ENCODE measurements around the gene PPP2R1B. TPM values are rescaled to one million over a fixed set of nuclear protein-coding genes. Genes with fewer than 3 reads are reported as not detected.

Gene PPP2R1B
- total RNA-seq, 1 experiment from 2014 or later: 109 TPM

GRCh38 chr11:111700162-111700561 is 66.0 kb downstream of the PPP2R1B start:
- ChIA-PET POLR2A (no interaction called here), CTCF (interaction anchor here (1.1 kb wide), 1 partner anchor 96 kb away, joined by 4 read pairs; no protein-coding TSS in a partner anchor)
- Histone ChIP-seq H3K36me3 (ENCODE audit: control insufficient read depth, insufficient read depth, low read length) (peaks cover 9% of the 10 kb centered on the region), H3K27me3 (replicated peaks; ENCODE audit: control insufficient read depth, insufficient read depth, low read length) (no peaks in the 10 kb centered on the region), H3K4me3 (ENCODE audit: low read depth, low read length) (no peak overlapping the region), H3K9me3 (no peaks in the 10 kb centered on the region), H3K4me1 (0 out of 2 replicates have a peak, but pooled peaks cover 3% of the 10 kb centered on the region)
- TF ChIP-seq CTCF (IDR thresholded peaks at IDR 0.05; ENCODE audit: insufficient read depth in 1 of 2, low read depth in 1 of 2, low read length in 1 of 2, severe bottlenecking in 1 of 2, unreplicated experiment in 1 of 2): no peak
- Mint-ChIP-seq H3K27ac (ENCODE audit: unreplicated experiment) (no peak overlapping the region), H3K36me3 (ENCODE audit: insufficient read depth, unreplicated experiment) (peaks cover 37% of the 10 kb centered on the region), H3K4me3 (ENCODE audit: unreplicated experiment) (no peak overlapping the region), H3K4me1 (ENCODE audit: low read depth, unreplicated experiment) (no peaks in the 10 kb centered on the region), H3K27me3 (ENCODE audit: insufficient read depth, unreplicated experiment) (no peaks in the 10 kb centered on the region), H3K9me3 (ENCODE audit: unreplicated experiment) (no peaks in the 10 kb centered on the region)
- no TSS peak for BruUV-seq (replicated peaks)
- intact Hi-C loops (cut with micrococcal nuclease; ENCODE audit: unreplicated experiment): no loop called here
- no peak for DNase-seq

GRCh38 chr11:111699579-111700156 is 66.5 kb downstream of the PPP2R1B start:
- peaks cover 36% of the 10 kb centered on the region for H3K36me3 Mint-ChIP-seq (ENCODE audit: insufficient read depth, unreplicated experiment)
- BruUV-seq (replicated peaks): no TSS peak
- Histone ChIP-seq H3K36me3 (ENCODE audit: control insufficient read depth, insufficient read depth, low read length) (peaks cover 5% of the 10 kb centered on the region; the same call in 1 of the 2 replicates), H3K4me1 (no peaks in the 10 kb centered on the region), H3K4me3 (ENCODE audit: low read depth, low read length) (no peak overlapping the region), H3K27me3 (replicated peaks; ENCODE audit: control insufficient read depth, insufficient read depth, low read length) (no peaks in the 10 kb centered on the region), H3K9me3 (no peaks in the 10 kb centered on the region)
- intact Hi-C loops (cut with micrococcal nuclease; ENCODE audit: unreplicated experiment): no loop called here
- H3K27me3 Mint-ChIP-seq (ENCODE audit: insufficient read depth, unreplicated experiment): no peaks in the 10 kb centered on the region
- DNase-seq: no peak
- no peaks in the 10 kb centered on the region for H3K4me1 Mint-ChIP-seq (ENCODE audit: low read depth, unreplicated experiment)
- no peaks in the 10 kb centered on the region for H3K9me3 Mint-ChIP-seq (ENCODE audit: unreplicated experiment)
- ChIA-PET CTCF (interaction anchor here (1.1 kb wide), 1 partner anchor 95 kb away, joined by 4 read pairs; no protein-coding TSS in a partner anchor), POLR2A (no interaction called here)
- H3K4me3 Mint-ChIP-seq (ENCODE audit: unreplicated experiment): no peak overlapping the region
- no peak overlapping the region for H3K27ac Mint-ChIP-seq (ENCODE audit: unreplicated experiment)
- no peak for TF ChIP-seq CTCF (IDR thresholded peaks at IDR 0.05; ENCODE audit: insufficient read depth in 1 of 2, low read depth in 1 of 2, low read length in 1 of 2, severe bottlenecking in 1 of 2, unreplicated experiment in 1 of 2)

- TF ChIP-seq CTCF (IDR thresholded peaks at IDR 0.05; ENCODE audit: insufficient read depth in 1 of 2, low read depth in 1 of 2, low read length in 1 of 2, severe bottlenecking in 1 of 2, unreplicated experiment in 1 of 2): no peak
- Mint-ChIP-seq H3K36me3 (ENCODE audit: insufficient read depth, unreplicated experiment) (peaks cover 34% of the 10 kb centered on the region), H3K9me3 (ENCODE audit: unreplicated experiment) (no peaks in the 10 kb centered on the region), H3K27ac (ENCODE audit: unreplicated experiment) (no peak overlapping the region), H3K4me1 (ENCODE audit: low read depth, unreplicated experiment) (no peaks in the 10 kb centered on the region), H3K4me3 (ENCODE audit: unreplicated experiment) (no peak overlapping the region), H3K27me3 (ENCODE audit: insufficient read depth, unreplicated experiment) (no peaks in the 10 kb centered on the region)
- intact Hi-C loops (cut with micrococcal nuclease; ENCODE audit: unreplicated experiment): no loop called here
- no peak overlapping the region for H3K4me3 ChIP-seq (ENCODE audit: low read depth, low read length)
- ChIA-PET CTCF (interaction anchor here (1.1 kb wide), 1 partner anchor 95 kb away, joined by 4 read pairs; no protein-coding TSS in a partner anchor), POLR2A (no interaction called here)
- DNase-seq: no peak
- no peaks in the 10 kb centered on the region for H3K27me3 ChIP-seq (replicated peaks; ENCODE audit: control insufficient read depth, insufficient read depth, low read length)
- no peaks in the 10 kb centered on the region for H3K9me3 ChIP-seq
- no TSS peak for BruUV-seq (replicated peaks)
- H3K4me1 ChIP-seq: no peaks in the 10 kb centered on the region
- H3K36me3 ChIP-seq (ENCODE audit: control insufficient read depth, insufficient read depth, low read length): peaks cover 3% of the 10 kb centered on the region; the same call in 1 of the 2 replicates
Measured at GRCh38 chr11:111698852-111699559, 67.2 kb downstream of the PPP2R1B start.
